ENCODE results near the gene EIF2B5. TPM values are rescaled to one million over a fixed set of nuclear protein-coding genes. Genes with fewer than 3 reads are reported as not detected.

EIF2B5 gene
- total RNA-seq, 4 donors from 2014 or later = 28.8 to 51.0 (median 36.5) TPM

- DNase-seq (ENCODE audit: low spot score in 2 of 2) = no peak
- no peak for TF ChIP-seq EP300 (IDR thresholded peaks at IDR 0.05)
- TF ChIP-seq CTCF (IDR thresholded peaks at IDR 0.05) = no peak
- no peak for TF ChIP-seq POLR2A (IDR thresholded peaks at IDR 0.05)
- Histone ChIP-seq H3K4me1 (peaks cover 6 to 39% (median 15%) of the 10 kb centered on the region in 4 donors), H3K36me3 (peaks cover 4 to 71% (median 28%) of the 10 kb centered on the region in 3 donors), H3K27ac (no peak overlapping the region), H3K9me3 (no peaks in the 10 kb centered on the region), H3K27me3 (no peaks in the 10 kb centered on the region), H3K4me3 (no peak overlapping the region)
- 72 to 86% methylated on average over 5 of the region's 5 CpGs for WGBS, 2 donors
Measured at GRCh38 chr3:184183679-184184078, 48.5 kb downstream of the EIF2B5 start.

DNA sequence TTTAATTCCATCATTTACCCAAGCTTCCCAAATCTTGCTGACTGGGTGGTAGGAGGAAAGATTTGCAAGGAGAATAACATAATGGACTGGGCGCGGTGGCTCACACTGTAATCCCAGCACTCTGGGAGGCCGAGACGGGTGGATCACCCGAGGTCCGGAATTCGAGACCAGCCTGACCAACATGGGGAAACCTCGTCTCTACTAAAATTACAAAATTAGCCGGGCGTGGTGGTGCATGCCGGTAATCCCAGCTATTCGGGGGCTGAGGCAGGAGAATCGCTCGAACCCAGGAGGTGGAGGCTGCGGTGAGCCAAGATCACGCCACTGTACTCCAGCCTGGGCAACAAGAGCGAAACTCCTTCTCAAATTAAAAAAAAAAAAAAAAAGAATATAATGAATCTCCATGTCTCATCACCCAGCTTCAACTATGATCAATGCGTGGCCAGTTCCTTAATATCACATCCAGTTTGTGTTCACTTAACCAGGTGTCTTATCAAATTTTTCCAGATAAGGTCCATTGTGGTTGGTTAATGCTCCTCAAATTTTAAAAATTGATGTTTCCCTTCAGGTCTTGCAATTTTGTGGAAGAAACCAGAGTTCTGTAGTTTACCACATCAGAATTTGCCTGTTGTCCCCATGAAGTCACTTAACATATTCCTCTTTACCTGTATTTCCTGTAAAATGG lies 49.5 kb downstream of the EIF2B5 start:
- WGBS, 2 donors = 91 to 94% methylated on average over 18 of the region's 18 CpGs
- peaks cover 4 to 71% (median 26%) of the 10 kb centered on the region in 3 donors for H3K36me3 ChIP-seq
- TF ChIP-seq EP300 (IDR thresholded peaks at IDR 0.05) = no peak
- no peak for TF ChIP-seq CTCF (IDR thresholded peaks at IDR 0.05)
- no peak for TF ChIP-seq POLR2A (IDR thresholded peaks at IDR 0.05)
- H3K4me3 ChIP-seq = no peak overlapping the region
- H3K27ac ChIP-seq = peak overlapping the region in 3 of 4 donors; percentile 78 to 87 (median 84)
- no peak for DNase-seq (ENCODE audit: low spot score in 2 of 2)
- no peaks in the 10 kb centered on the region for H3K9me3 ChIP-seq
- H3K4me1 ChIP-seq = peaks cover 6 to 43% (median 15%) of the 10 kb centered on the region in 4 donors
- H3K27me3 ChIP-seq = no peaks in the 10 kb centered on the region

- peak overlapping the region; percentile 75 to 97 (median 79) for H3K4me3 ChIP-seq
- H3K27me3 ChIP-seq = no peaks in the 10 kb centered on the region
- DNase-seq (ENCODE audit: low spot score in 2 of 2) = peak; percentile 97 to 98
- H3K36me3 ChIP-seq = peaks cover 4 to 71% (median 20%) of the 10 kb centered on the region in 3 donors
- 1 to 2% methylated on average over 32 to 51 of the region's 55 CpGs for WGBS, 2 donors
- H3K4me1 ChIP-seq = peaks cover 6 to 38% (median 15%) of the 10 kb centered on the region in 4 donors
- peak overlapping the region; percentile 79 to 88 (median 87) for H3K27ac ChIP-seq
- H3K9me3 ChIP-seq = no peaks in the 10 kb centered on the region
- TF ChIP-seq EP300 (IDR thresholded peaks at IDR 0.05) (peak in 1 of 2 donors; percentile 98), POLR2A (IDR thresholded peaks at IDR 0.05) (no peak), CTCF (IDR thresholded peaks at IDR 0.05) (no peak)
Measured at GRCh38 chr3:184185461-184186183, 50.5 kb downstream of the EIF2B5 start.

DNA sequence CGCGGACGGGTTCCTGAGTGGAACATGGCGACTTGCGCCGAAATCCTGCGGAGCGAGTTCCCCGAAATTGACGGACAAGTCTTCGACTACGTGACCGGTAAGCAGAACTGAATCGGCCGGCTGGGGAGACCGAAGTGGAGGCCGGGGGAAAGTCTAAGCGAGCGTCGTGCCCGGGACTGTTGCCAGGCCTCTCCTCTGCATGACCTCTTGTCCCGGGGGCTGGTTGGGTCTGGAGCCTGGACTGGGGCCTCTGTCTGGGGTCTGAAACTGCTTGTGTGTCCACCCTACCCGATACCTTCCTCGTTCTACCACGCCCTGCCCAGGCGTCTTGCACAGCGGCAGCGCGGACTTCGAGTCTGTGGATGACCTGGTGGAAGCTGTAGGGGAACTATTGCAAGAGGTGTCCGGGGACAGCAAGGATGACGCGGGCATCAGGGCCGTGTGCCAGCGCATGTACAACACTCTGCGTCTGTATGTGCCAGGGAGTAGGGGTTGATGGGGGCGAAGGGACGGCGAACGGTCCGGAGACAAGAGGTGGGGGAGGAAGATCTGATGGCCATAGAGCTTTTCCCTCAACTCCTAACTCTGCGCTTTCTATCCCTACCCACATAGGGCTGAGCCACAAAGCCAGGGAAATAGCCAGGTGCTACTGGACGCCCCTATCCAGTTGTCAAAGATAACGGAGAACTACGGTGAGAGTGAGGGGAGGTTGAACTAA lies 51.2 kb downstream of the EIF2B5 start, which contains the start of gene ABCF3:
Gene ABCF3, plus strand, starts transcription at position 16 of the 718 bp plus-strand sequence. Its CDS starts 9 bp downstream, at position 25.
- peak within 1 kb of the TSS; percentile 79 to 88 (median 87) for H3K27ac ChIP-seq
- 1% methylated on average over 26 to 39 of the region's 45 CpGs for WGBS, 2 donors
- TF ChIP-seq POLR2A (IDR thresholded peaks at IDR 0.05) (peak; percentile 48 to 79), CTCF (IDR thresholded peaks at IDR 0.05) (no peak), EP300 (IDR thresholded peaks at IDR 0.05) (peak in 1 of 2 donors; percentile 94)
- H3K9me3 ChIP-seq = no peaks in the 10 kb centered on the region
- H3K4me1 ChIP-seq = peaks cover 6 to 38% (median 15%) of the 10 kb centered on the region in 4 donors
- no peak for DNase-seq (ENCODE audit: low spot score in 2 of 2)
- no peaks in the 10 kb centered on the region for H3K27me3 ChIP-seq
- peak within 1 kb of the TSS; percentile 75 to 97 (median 79) for H3K4me3 ChIP-seq
- peaks cover 2 to 71% (median 18%) of the 10 kb centered on the region in 3 donors for H3K36me3 ChIP-seq
